Measurements from ENCODE around the gene GTSE1.

The GTSE1 gene

GRCh38 chr22:46326066-46326680 lies 29.5 kb downstream of the GTSE1 start:
- no peak for DNase-seq (ENCODE audit: low spot score)

GRCh38 chr22:46327691-46328465 lies 31.2 kb downstream of the GTSE1 start:
- no peak for DNase-seq (ENCODE audit: low spot score)

GRCh38 chr22:46328797-46329196 lies 32.1 kb downstream of the GTSE1 start:
- no peak for DNase-seq (ENCODE audit: low spot score)

- DNase-seq (ENCODE audit: low spot score): no peak
Measured at GRCh38 chr22:46329616-46330015, 32.9 kb downstream of the GTSE1 start.

- no peak for DNase-seq (ENCODE audit: low spot score)
Measured at GRCh38 chr22:46330426-46330825, 33.8 kb downstream of the GTSE1 start.

- DNase-seq (ENCODE audit: low spot score): no peak
Measured at GRCh38 chr22:46331496-46331895, 34.8 kb downstream of the GTSE1 start.

- peak; percentile 88 for DNase-seq (ENCODE audit: low spot score)
Measured at GRCh38 chr22:46335201-46336118, 38.8 kb downstream of the GTSE1 start, which contains the start of gene TRMU. TSS of gene TRMU (plus strand) at chr22:46335714. CDS start at chr22:46335765, 51 bp downstream.

GRCh38 chr22:46336119-46337078 lies 39.7 kb downstream of the GTSE1 start:
- no peak for DNase-seq (ENCODE audit: low spot score)

- DNase-seq (ENCODE audit: low spot score): no peak
Measured at GRCh38 chr22:46337870-46338269, 41.2 kb downstream of the GTSE1 start.

GRCh38 chr22:46338636-46339035 lies 42.0 kb downstream of the GTSE1 start:
- no peak for DNase-seq (ENCODE audit: low spot score)

- no peak for DNase-seq (ENCODE audit: low spot score)
Measured at GRCh38 chr22:46339956-46340355, 43.3 kb downstream of the GTSE1 start.

- no peak for DNase-seq (ENCODE audit: low spot score)
Measured at GRCh38 chr22:46340676-46341075, 44.0 kb downstream of the GTSE1 start.

GRCh38 chr22:46346680-46347405 lies 50.2 kb downstream of the GTSE1 start:
- no peak for DNase-seq (ENCODE audit: low spot score)

- DNase-seq (ENCODE audit: low spot score): no peak
Measured at GRCh38 chr22:46347646-46348045, 51.0 kb downstream of the GTSE1 start.

GRCh38 chr22:46348099-46348695 lies 51.5 kb downstream of the GTSE1 start:
- no peak for DNase-seq (ENCODE audit: low spot score)

GRCh38 chr22:46349238-46349637 lies 52.6 kb downstream of the GTSE1 start:
- DNase-seq (ENCODE audit: low spot score): no peak

GRCh38 chr22:46349681-46350080 lies 53.0 kb downstream of the GTSE1 start:
- no peak for DNase-seq (ENCODE audit: low spot score)

GRCh38 chr22:46350121-46350520 lies 53.5 kb downstream of the GTSE1 start:
- DNase-seq (ENCODE audit: low spot score): no peak

GRCh38 chr22:46350646-46351045 lies 54.0 kb downstream of the GTSE1 start:
- no peak for DNase-seq (ENCODE audit: low spot score)

Data from SK-N-DZ (cell line).